Hepatocyte (in vitro differentiated cells): ENCODE measurements around the gene TOP3A. TPM values are rescaled to one million over a fixed set of nuclear protein-coding genes. Genes with fewer than 3 reads are reported as not detected.
A peak's percentile ranks its signal among the peaks of the same experiment; 100 is the strongest.

ENCODE experiments used
- DNase-seq: peaks from one replicate; pipeline ENCODE4 v3.0.0-alpha.2; 2016; ENCODE audit warnings: low spot score
- H2AFZ ChIP-seq: fragments of 200-600 bp; sonication (generic); 2 replicates; pipeline ENCODE4 v1.6.0; 2016; ENCODE audit warnings: antibody characterized with exemption, mild to moderate bottlenecking
- H3K27ac ChIP-seq: fragments of 200-600 bp; sonication (generic); 2 replicates; pipeline ENCODE4 v1.5.1; 2016; ENCODE audit warnings: mild to moderate bottlenecking
- H3K27me3 ChIP-seq: fragments of 200-600 bp; sonication (generic); 2 replicates; pipeline ENCODE4 v1.6.1; 2016
- H3K36me3 ChIP-seq: fragments of 200-600 bp; sonication (generic); replicated peaks from 2 replicates; pipeline ENCODE4 v1.5.1; 2016; ENCODE audit warnings: low read depth; ENCODE audit not compliant: insufficient read depth
- H3K4me1 ChIP-seq: fragments of 200-600 bp; sonication (generic); 2 replicates; pipeline ENCODE4 v1.5.1; 2016; ENCODE audit warnings: mild to moderate bottlenecking, moderate library complexity; ENCODE audit not compliant: insufficient read depth
- H3K4me2 ChIP-seq: fragments of 200-600 bp; sonication (generic); 2 replicates; pipeline ENCODE4 v1.6.0; 2016
- H3K4me3 ChIP-seq: fragments of 200-600 bp; sonication (generic); 2 replicates; pipeline ENCODE4 v1.5.1; 2016; ENCODE audit warnings: mild to moderate bottlenecking
- H3K79me2 ChIP-seq: fragments of 200-600 bp; sonication (generic); 2 replicates; pipeline ENCODE4 v1.6.0; 2017; ENCODE audit warnings: mild to moderate bottlenecking
- H3K9me2 ChIP-seq: fragments of 200-600 bp; sonication (generic); replicated peaks from 2 replicates; pipeline ENCODE4 v1.6.0; 2017; ENCODE audit warnings: mild to moderate bottlenecking; ENCODE audit not compliant: insufficient read depth
- H3K9me3 ChIP-seq: fragments of 200-600 bp; sonication (generic); 2 replicates; pipeline ENCODE4 v1.5.1; 2016; ENCODE audit warnings: low read depth, mild to moderate bottlenecking
- H4K20me1 ChIP-seq: fragments of 200-600 bp; sonication (generic); 2 replicates; pipeline ENCODE4 v1.6.0; 2016; ENCODE audit warnings: mild to moderate bottlenecking; ENCODE audit not compliant: insufficient read depth, poor library complexity, severe bottlenecking
- CTCF ChIP-seq: fragments of 200-600 bp; sonication (generic); IDR thresholded peaks from 2 replicates; pipeline ENCODE4 v1.5.1; 2016; ENCODE audit warnings: antibody characterized with exemption, mild to moderate bottlenecking; ENCODE audit not compliant: poor library complexity
- EZH2 ChIP-seq: fragments of 200-600 bp; sonication (generic); IDR thresholded peaks from 2 replicates; pipeline ENCODE4 v1.6.1; 2016; ENCODE audit warnings: antibody characterized with exemption, mild to moderate bottlenecking, borderline replicate concordance
- EZH2phosphoT487 ChIP-seq: fragments of 200-600 bp; sonication (generic); IDR thresholded peaks from one replicate; pipeline ENCODE4 v1.6.1; 2018; ENCODE audit warnings: antibody characterized with exemption, mild to moderate bottlenecking, low read depth, moderate library complexity; ENCODE audit not compliant: unreplicated experiment, severe bottlenecking
- whole genome bisulfite sequencing: methylation state at CpG from one replicate; pipeline ENCODE4 v1.1.6; 2016; ENCODE audit warnings: low lambda C conversion rate; ENCODE audit errors: missing lambda C conversion rate; 5-methylcytosine and 5-hydroxymethylcytosine counted together
- polyA plus RNA-seq: library from polyadenylated mRNA; unstranded; fragments of >200 nt; fragmentation: Nextera tagmentation; extraction: Ambion mirVana; gene quantifications from 2 replicates; pipeline ENCODE4 v1.2.1, GENCODE V29; 2016
- total RNA-seq: library from RNA; depleted of rRNA; stranded (reverse); fragments of >200 nt; gene quantifications from 2 replicates; pipeline ENCODE4 v1.2.3, GENCODE V29; 2014

The TOP3A gene
- total and polyA plus RNA-seq, 2 experiments from 2014 or later, result 15.5 to 24.3 TPM

GRCh38 chr17:18257982-18258355 lies 56.8 kb downstream of the TOP3A start:
- peaks cover 52% of the 10 kb centered on the region for H3K79me2 ChIP-seq
- peak overlapping the region; percentile 100 for H3K27ac ChIP-seq
- H3K36me3 ChIP-seq, result no peaks in the 10 kb centered on the region
- TF ChIP-seq EZH2 (no peak), CTCF (no peak), EZH2phosphoT487 (no peak)
- peak overlapping the region; percentile 93 for H3K4me2 ChIP-seq
- peaks cover 20% of the 10 kb centered on the region for H4K20me1 ChIP-seq
- 2% methylated on average over 14 of the region's 16 CpGs for WGBS
- peaks cover 29% of the 10 kb centered on the region for H3K4me1 ChIP-seq
- H3K9me2 ChIP-seq, result no peaks in the 10 kb centered on the region
- no peaks in the 10 kb centered on the region for H3K27me3 ChIP-seq
- peak overlapping the region; percentile 99 for H3K4me3 ChIP-seq
- DNase-seq, result peak; percentile 79
- H2AFZ ChIP-seq, result peak overlapping the region; percentile 94
- no peaks in the 10 kb centered on the region for H3K9me3 ChIP-seq

- H3K79me2 ChIP-seq, result peaks cover 46% of the 10 kb centered on the region
- peak overlapping the region; percentile 99 for H3K4me3 ChIP-seq
- H3K27ac ChIP-seq, result peak overlapping the region; percentile 100
- no peaks in the 10 kb centered on the region for H3K9me3 ChIP-seq
- H3K9me2 ChIP-seq, result no peaks in the 10 kb centered on the region
- H2AFZ ChIP-seq, result peak overlapping the region; percentile 94
- 33% methylated on average over 16 of the region's 18 CpGs for WGBS
- H3K36me3 ChIP-seq, result no peaks in the 10 kb centered on the region
- peaks cover 27% of the 10 kb centered on the region for H3K4me1 ChIP-seq
- TF ChIP-seq EZH2 (no peak), EZH2phosphoT487 (no peak), CTCF (no peak)
- H3K4me2 ChIP-seq, result peak overlapping the region; percentile 93
- H4K20me1 ChIP-seq, result peaks cover 20% of the 10 kb centered on the region
- peak; percentile 71 for DNase-seq
- no peaks in the 10 kb centered on the region for H3K27me3 ChIP-seq
Observed at GRCh38 chr17:18257268-18257981, 57.4 kb downstream of the TOP3A start.

- peaks cover 40% of the 10 kb centered on the region for H3K79me2 ChIP-seq
- 92% methylated on average over 7 of the region's 7 CpGs for WGBS
Observed at GRCh38 chr17:18256776-18257175, 58.0 kb downstream of the TOP3A start.

More at GRCh38 chr17:18256776-18257175, 58.0 kb downstream of the TOP3A start:
- Histone ChIP-seq H2AFZ (no peak overlapping the region), H3K4me3 (no peak overlapping the region), H3K36me3 (no peaks in the 10 kb centered on the region), H4K20me1 (peaks cover 20% of the 10 kb centered on the region), H3K27me3 (no peaks in the 10 kb centered on the region), H3K27ac (peak overlapping the region; percentile 100), H3K9me3 (no peaks in the 10 kb centered on the region), H3K9me2 (no peaks in the 10 kb centered on the region), H3K4me2 (peak overlapping the region; percentile 93), H3K4me1 (peaks cover 21% of the 10 kb centered on the region)
- no peak for DNase-seq
- TF ChIP-seq CTCF, result no peak
- no peak for TF ChIP-seq EZH2
- no peak for TF ChIP-seq EZH2phosphoT487
